NCI-H1417 treated with DMSO at 0.1 percent for 48 hours (cell line): ENCODE data around the gene PMVK.

Source experiments
- DNase-seq: peaks from one replicate; lab custom pipeline; 2025; lab: John Stamatoyannopoulos, UW

Gene PMVK

DNA sequence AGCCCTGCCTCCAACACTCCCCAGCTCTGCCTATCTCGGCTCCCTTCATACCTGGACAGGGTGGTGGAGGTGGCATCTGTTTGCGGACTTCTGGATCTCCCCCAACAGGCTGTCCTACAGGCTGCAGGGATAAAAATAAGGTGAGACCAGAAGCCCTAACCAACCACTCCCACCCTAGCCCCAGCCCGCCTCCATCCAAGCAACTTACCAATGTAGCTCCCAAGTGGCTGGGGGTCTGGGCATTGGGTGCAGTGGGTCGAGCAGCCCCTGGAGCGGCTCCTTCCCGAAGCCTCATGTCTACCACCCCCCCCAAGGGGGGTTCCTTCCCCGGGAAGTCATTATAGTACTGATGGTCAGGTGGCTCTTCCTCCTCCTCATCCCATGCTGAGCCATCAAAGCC lies 29.6 kb upstream of the PMVK start:
- no peak for DNase-seq

DNA sequence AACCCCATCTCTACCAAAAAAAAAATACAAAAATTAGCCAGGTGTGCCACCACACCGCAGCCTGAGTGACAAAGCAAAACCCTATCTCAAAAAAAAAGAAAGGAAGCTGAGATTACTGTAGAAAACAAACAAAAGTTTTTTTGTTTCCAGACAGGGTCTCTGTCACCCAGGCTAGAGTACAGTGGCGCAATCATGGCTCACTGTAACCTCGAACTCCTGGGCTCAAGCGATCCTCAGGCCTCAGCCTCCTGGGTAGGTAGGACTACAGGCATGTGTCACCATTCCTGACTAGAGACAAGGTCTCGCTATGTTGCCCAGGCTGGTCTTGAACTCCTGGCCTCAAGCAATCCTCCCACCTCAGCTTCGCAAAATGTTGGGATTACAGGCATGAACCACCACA lies 27.8 kb upstream of the PMVK start:
- no peak for DNase-seq

DNA sequence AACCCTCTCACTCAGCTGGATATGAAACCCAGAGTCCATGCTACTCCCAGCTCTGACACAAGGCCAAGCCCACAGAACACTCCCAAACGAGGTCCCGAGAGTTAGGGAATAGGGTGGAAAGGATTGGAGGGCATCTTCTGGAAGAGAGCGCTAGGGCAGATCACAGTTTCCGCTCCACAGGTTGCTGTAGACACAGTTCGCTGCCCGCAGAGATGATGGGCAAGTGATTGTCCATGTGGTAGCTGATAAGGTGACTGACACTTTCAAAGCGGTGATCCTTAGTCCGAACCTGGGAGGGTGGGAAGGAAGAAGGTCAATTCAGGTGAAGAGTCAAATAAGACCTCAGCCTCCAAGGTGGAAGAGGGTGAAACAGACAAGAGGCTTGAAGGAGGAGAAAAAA lies 27.1 kb upstream of the PMVK start:
- no peak for DNase-seq

DNA sequence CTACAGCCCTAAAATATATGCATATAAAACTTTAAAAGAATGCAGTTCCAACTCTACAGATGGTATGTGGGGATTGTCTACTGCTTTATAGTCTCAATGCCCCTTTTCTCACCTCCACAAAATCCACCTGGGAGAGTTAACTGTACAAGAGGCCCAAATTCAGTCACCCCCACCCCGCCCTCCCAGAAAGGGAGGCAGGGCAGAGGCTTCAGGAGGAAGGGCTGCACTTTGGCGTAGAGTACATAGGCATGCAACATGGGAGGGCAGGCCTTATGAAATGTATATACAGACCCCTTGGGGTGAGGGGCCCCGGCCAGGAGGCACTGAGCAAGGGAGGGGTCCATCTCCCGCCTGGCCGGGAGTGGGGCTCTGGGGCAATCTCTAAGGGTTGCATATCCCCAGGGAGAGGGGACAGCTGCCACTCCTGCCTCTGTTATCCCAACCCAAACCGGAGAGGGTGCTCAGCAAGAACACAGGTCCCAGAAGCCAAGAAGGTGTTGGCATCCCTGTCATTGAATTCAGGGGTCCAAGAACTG lies 26.3 kb upstream of the PMVK start:
- DNase-seq = no peak

DNA sequence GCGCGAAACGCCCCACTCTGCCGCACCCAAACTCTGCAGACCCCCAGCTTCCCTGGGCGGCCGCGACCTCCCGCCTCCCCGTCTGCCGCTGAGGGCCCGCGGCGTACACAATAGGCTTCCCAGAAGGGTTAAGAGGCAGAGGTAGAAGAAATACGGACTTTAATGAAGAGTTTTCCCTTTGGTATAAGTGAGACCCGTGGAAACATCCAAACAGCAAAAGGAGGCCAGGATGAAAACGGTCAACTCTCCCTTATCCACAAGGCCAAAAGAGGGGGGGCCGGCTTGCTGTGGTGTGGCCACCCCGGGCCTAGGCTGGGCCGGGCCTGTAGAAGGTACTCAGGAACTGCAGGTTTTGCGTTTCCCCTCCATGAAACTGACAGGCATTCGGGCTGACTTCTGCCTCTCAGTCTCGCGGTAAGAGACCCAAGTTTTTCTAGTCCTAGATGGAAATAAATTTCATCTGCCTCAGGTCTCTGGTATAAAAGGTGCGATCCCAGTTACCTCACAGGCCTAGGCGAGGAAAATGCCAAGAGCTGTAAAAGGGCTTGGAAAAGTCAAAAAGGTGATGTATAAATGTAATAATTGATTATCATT lies 25.7 kb upstream of the PMVK start:
- no peak for DNase-seq

DNA sequence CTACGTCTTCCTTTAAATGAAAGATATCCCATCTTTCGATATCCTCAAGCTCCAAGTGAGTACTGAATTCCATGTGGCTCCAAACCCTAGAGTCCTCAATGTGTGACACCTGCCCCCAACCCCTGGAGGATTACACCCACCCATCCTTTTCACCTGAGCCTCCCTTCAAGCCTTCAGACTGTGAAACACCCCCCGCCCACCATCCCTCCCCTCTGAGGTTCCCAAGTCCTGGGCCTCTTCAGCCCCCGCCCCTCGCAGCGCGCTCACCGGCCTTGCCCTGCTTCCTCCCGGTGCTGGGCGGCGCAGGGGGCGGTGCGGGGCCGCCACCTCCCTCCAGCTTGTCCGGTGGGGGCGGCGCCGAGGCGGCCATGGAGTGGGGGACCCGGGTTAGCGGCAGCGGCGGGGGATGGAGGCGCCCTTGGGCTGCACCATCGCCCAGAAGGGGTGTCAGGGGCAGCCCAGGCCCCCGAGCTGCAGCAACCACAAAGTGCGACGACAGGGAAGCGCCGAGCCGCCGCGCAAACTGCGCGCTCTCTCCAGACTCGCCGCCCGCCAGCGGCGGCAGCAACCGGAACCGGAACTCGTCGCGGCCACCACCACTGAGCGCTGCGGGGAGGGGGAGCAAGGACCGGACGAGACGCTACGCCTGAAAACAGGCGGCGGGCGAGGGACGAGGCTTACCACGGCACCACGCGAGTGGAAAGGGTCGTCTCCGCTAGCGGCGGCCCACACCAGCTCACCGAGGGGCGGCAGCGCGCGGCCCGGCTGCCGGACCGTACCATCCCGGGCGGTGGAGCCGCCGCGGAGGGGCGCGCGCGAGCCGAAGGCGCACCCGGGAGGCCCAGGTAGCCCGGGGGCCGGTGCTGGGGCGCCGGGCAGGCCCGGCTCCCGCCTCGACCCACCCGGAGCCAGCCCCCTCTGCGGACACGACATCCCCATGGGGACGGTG lies 25.0 kb upstream of the PMVK start, which contains the start of gene PYGO2:
Gene PYGO2 (minus strand): TSS at position 576 of the 949 bp plus-strand sequence. CDS start 206 bp downstream, at position 370.
- no peak for DNase-seq

DNA sequence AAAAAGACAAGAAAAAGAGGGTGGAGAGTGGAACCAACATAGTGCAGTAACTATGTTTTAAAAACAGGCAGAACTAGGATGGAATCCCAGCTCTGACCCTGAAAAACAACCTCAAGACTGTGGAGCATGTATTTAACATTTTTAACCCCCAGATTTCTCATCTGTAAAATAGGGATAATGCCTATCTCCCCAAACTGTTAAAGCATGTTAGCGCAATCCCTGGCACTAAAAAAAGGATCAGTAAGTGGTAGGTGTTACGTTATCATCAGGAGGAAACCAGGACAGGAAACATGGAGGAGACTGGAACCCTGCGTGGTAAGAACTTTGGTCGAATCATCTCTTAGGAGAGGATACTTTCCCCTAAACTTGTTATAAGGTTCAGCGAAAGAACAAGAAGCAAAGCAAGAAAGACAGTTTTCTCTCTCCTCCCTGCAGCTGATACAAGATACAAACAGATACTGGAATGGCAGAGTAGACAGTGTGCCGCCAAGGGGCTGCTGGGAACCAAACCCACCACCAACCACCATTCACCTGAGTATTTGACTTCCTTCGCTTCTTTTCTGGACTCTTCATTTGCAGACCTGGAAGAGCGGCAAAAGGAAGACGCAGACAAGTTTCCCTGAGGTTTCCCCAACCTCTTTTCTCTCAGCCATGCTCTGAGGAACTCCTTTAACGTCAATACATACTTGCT lies 24.1 kb upstream of the PMVK start:
- DNase-seq = no peak

DNA sequence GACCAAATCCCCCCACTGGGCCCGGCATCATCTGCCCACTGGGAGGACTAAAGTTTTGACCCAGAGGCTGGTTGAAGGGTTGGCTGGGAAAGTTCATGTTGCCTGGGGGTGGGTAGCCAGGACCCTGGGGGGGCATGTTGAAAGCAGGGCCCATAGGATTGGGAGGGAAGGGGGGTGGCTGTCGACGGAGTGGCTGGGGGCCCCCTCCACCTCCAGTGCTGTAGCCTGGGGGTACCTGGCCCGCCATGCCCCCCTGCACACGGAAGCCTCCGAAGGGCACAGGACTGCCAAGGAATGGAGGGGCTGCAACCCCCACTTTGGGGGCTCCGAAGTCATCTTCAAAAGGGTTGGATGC lies 22.9 kb upstream of the PMVK start:
- DNase-seq = no peak

DNA sequence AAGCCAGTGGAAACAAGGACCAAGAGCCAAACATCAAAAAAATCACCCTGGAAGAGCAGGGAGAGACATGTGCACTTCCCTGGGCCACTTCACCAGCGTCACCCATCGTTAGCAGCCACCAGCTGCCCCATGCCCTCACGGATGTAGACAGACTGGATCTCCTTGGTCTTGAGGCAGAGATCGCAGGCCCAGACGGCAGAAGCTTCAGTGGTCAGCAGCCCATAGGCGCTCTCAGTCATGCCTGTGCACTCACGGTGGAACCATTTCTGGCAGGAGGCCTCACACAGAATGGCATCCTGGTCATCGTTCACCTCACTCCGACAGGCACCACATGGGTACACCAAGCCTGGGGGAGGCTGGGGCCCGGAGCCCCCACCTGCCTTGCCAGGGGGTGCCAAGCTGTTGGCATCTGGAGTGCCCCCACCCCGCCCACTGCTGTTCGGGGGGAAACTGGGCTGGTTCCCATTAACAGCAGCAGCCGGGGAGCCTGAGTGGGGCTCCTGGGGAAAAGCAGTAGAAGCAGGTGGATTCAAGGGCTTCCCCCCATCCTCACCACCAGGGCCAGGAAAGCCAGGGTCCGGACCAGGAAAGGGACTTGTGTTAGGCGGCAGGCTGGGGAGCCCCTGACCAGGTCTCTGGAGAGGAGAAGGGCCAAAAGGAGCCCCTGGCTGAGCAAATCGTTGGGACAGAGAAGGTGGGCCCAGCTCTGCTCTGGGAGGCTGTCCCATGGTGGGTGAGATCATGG lies 22.3 kb upstream of the PMVK start:
- no peak for DNase-seq

DNA sequence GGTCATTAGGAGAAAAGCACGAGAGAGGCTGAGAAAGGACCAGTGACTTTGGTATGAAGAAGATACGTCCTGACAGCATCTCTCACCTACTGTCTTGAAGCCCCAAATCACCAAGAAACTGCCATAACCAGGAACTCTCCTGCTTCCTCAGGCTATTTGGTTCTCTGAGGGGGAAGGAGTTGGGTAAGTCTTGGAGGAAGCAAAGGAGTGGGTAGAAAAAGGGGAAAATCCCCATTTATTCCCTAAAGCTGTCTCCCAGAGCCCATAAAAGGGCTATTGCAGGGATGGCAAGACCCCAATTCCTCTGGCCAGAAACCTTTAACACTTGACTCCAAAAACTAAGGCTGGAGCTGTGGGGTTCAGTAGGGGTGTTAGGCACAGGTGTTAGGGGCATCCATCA lies 21.5 kb upstream of the PMVK start:
- no peak for DNase-seq

DNA sequence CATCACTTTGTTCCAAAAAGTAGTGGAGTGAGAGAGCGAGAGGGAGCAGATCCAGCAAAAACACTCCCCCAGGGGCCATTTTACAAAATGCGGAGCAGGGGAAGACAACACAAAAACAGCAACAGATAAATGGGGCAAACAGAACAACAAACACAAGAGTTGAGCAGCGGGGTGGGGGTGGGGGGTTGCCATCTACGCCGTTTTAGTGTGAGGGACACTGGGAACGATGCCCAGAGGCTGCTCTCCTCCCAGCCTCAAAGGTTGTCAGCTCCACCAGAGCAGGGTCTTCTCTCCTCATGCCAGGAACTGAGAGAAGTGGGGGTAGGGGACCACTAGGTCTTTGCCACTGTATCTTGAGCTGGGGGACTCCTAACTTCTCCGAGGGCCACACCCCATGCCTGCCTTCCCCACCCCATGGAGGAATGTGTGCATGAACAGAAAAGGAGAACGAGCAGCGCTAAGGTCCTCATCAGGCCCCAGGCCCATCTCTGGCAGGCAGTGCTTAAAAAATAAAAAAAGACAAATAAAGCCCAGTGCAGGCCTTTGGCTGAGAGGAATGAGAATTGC lies 20.7 kb upstream of the PMVK start:
- no peak for DNase-seq

DNA sequence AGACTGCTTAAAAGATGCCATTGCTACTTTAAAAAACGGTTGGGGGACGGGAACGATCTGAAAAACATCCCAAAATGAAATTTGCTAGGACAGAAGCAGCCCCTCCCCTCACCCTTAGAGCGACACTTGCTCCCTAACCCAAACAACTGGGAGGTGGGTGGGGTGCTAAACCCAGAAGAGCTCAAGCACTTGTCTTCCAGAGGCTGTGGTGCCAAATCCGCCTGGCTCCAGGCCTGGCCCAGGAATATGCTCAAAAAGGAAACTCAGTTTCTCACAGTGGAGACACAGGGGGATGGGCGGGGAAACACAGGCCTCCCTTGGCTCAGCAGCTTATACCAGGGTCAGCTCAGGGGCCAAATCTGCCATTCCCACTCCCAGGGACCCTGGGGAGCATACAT lies 20.0 kb upstream of the PMVK start:
- no peak for DNase-seq

DNA sequence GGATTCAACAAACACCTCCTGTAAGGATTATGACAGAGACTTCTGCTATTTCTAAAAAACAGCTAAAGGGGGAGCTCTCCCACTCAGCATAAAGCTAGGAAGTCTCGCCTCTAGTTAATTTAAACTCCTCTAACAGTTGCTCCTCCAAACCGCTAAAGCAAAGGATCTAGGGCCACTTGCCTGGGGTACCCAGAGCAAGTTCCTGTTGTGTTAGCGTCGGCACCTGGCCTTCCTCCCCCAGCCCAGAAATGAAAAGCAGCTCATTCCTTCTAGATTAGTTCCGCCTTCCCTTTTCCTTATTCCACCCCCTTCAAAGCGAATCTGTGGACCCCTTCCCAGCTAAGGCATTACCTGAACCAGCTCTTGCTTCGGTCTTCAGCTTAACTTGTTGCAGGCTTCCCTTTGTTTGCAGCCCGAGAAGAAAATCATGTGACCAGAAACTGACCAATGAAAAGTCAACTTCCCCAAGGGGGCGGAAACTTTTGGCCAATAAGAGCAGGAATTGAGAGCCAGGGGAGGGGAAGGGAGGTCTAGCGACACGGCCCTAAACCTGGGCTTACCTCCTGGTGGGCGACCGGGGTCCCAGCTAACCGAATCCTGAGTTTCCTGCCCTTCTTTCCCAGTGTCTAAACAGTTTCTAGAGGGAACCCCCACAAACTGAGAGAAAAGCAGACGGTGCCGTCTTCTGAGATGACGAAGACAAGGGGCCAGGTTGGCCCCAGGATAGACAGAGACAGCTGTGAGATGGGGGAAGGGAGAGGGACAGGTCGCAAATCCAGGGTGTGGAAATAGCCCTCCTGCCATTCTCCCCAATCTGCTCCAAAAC lies 19.4 kb upstream of the PMVK start, which contains the start of gene PBXIP1:
Gene PBXIP1 (minus strand): TSS at position 382 of the 826 bp plus-strand sequence. CDS start 2,378 bp downstream, outside the sequence.
- DNase-seq = peak; percentile 59

DNA sequence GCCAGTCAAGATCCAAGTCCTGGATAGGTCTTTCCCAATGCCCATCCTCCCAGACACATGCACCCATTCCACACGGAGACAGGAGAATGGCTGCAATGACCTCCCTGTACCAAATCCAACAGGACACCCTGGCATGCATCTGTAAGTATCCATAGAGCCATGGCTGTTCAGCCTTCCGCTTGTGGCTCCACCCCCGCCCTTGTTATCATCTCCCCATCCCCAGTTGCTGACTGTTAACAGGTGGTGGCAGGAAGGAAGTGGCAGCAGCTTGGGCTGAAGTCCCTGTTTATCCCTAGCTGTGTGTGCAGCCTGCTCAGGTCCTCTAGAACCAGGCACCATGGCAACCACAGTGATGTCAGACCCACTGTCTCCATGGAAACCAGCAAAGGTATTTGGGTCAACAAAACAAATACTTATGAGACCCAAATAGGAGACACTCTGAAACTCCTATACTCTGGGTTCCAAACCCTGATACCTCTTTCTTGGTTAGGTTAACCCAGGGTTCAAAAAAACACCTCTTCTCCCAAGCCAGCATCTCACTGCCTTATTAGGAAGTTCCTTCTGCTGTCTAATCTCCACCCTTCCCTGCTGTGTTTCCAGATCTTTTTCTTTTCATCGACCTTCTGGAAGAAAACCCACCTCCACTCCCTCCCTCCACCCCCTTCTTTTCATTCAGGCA lies 18.7 kb upstream of the PMVK start:
- DNase-seq = peak; percentile 49

DNA sequence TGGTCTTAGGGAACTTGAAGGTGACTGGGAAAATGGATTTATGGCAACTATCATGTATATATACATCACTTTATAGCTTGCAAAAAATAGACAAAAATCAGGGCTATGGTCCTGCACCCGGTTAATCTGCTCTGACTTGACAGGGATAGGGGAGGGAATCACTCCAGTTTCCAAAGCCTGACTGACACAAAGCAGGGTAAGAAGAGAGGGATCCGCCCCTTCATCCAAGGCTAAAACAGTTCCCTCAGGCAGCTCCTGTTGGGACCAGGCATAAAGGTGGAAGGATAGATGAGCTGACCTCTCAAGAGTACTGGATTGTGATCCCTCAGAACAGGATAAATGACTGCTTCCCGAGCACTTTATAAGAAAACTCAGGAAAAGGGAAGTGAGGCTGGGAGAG lies 18.0 kb upstream of the PMVK start:
- DNase-seq = no peak

DNA sequence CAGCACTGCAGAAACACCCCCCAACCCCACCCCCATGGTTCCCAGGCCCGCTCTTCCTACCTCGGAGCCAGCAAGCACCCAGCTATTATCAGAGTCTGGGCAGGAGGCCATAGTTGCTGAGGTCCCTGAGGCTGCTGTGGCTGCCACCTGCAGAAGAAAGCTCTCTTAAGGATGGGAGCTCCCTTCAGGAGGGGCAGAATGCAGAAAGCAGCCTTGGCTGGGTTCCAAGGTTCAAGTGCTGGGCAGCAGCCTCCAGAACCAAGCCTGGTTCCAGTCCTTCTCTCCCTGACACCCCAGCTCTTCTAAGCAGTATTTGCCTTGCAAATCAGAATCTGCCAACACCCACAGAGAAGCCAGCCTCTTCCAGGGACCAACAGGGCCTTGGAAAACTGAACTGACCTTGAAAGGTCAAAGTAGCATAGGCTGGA lies 17.1 kb upstream of the PMVK start:
- no peak for DNase-seq

DNA sequence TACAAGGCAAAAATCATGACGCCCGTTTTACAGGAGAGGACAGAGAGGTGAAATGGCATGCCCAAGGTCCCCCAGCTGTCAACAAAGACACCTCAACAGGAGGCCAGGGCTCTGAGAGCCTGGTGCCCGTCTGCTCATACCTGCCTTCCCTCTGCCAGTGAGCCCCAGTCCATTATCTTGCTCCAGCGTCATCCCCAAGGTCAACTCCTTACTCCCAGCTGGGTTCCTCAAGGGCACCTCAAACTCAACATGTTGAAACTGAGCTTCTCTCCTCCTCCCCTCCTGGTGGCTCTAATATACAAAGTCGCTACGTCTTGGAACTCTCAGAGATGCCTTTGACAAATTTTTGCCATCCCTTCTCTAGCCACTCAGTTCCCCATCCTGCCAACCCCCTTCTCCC lies 16.1 kb upstream of the PMVK start:
- no peak for DNase-seq

DNA sequence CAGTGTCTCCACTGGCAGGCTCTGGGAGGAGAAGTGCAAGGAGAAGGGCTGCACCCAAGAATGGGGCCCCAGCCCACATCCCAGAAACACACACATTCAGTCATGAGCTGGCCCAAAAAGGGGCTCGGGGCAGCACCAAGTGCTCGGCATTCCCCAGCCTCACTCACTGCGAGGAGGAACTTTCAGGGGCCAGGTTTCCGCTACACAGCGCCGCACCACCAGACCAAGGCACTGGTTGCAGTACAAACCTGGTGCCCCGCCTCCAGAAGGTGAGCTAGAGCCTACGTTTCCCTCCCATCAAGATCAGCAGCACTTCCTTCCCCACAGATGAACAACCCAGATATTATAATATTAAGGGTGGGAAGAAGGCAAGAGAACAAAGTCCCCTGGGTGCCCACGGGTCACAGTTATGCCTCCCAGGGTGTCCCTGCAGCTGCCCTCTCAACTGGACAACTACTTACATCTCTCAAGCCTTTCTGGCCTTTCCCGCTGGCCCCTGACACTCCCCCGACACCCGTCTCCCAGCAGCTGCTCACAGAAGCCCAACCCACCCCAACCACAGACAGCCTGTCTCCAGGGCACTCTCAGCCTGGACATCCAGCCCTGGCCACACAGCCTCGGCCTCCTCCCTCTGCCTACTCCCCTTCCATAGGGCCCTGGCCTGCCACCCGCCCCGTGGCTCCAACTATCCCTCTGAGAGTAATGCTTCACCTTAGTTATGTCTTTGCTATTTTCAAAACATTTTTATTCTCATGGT lies 15.6 kb upstream of the PMVK start:
- DNase-seq = no peak

DNA sequence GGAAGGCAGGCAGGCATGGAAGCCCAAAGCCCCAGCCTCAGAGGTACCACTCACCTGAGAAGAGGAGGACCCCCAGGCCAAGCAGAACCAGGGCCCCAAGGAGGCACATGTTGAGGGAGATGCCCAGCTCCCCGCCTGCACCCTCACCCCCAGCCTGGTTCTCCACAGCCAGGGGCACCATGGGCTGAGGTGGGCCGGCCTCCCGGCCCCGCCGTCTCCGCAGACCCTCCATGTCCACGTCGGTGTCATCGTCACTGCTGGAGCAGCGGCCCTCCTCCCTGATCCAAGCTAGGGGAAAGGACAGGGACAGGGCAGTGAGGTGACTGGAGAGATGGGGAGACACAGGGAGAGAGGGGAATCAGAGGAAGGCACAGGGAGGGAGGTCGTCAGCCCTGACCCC lies 11.6 kb upstream of the PMVK start:
- no peak for DNase-seq
